ENCODE measurements around the gene ZBTB7C.

DNA sequence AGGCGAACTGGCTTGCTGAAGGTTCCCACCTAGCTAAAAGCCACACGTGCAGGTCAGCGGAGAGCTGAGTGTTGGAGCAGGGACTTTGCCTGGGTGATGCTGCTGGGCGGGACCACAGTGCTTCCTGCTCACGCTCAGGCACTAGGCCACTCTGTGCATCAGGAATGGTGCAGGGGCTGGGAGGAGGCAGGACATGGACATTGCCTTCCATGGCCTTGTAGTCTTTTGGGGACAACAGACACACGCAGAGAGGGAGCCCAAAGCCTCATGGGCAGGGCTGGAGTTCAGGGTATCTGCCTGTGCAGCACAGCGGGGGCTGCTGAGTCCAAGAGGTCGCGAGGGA lies 207.2 kb downstream of the ZBTB7C start:
- TF ChIP-seq POLR2AphosphoS5 (IDR thresholded peaks at IDR 0.05): no peak
- TF ChIP-seq CTCF (IDR thresholded peaks at IDR 0.05): no peak
